Fibroblast of lung (primary cell): Measurements from ENCODE around the gene EYA2.

ENCODE experiments used
- EZH2 ChIP-seq: IDR thresholded peaks from 2 replicates; pipeline ENCODE4 v1.5.1; 2012; ENCODE audit warnings: low read length, control low read depth, mild to moderate bottlenecking; ENCODE audit errors: missing control alignments
- TF ChIP-seq, protein P1 (sequence below), 2 donors: IDR thresholded peaks in 1 of 2; conservative IDR thresholded peaks in 1 of 2; 1 replicate in 1 of 2; 2 replicates in 1 of 2; pipeline ENCODE4 v1.5.1; 2011 to 2012; ENCODE audit warnings: low read length in 2 of 2, control low read depth in 1 of 2, inconsistent platforms in 1 of 2, low read depth in 1 of 2, mild to moderate bottlenecking in 1 of 2

DNA sequence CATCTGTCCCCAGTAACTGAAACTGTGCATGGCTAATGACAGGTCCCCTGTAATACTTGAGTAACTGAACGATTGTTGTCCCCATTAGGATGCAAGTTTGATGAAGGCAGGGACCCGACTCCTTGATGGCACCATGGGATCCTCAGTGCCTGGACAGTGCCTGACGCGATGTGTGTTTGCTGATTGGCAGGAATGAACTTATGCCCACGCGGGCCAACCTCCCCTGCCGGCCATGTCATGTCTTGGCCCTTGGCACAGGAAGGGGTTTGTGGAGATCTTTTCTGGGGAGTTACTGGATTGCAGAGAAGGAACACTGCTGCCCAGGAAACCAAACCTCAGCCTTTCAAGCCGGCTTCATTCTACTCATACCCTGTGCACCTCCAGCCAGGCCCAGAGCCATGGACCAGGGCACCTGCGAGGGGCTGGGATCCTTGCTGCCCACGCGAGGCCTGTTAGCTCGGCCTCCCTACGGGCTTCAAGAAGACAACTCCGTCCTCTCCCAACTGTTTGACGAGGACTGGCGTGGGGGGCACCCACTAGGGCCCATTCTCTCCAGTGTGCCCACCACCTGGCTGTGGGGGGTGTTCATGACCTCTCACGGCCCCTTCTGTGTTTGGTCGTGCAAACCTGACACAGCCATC is 314.0 kb downstream of the EYA2 start:
- TF ChIP-seq, protein P1, sequence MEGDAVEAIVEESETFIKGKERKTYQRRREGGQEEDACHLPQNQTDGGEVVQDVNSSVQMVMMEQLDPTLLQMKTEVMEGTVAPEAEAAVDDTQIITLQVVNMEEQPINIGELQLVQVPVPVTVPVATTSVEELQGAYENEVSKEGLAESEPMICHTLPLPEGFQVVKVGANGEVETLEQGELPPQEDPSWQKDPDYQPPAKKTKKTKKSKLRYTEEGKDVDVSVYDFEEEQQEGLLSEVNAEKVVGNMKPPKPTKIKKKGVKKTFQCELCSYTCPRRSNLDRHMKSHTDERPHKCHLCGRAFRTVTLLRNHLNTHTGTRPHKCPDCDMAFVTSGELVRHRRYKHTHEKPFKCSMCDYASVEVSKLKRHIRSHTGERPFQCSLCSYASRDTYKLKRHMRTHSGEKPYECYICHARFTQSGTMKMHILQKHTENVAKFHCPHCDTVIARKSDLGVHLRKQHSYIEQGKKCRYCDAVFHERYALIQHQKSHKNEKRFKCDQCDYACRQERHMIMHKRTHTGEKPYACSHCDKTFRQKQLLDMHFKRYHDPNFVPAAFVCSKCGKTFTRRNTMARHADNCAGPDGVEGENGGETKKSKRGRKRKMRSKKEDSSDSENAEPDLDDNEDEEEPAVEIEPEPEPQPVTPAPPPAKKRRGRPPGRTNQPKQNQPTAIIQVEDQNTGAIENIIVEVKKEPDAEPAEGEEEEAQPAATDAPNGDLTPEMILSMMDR (conservative IDR thresholded peaks at IDR 0.05 in 1 of 2, IDR thresholded peaks at IDR 0.05 in 1 of 2; ENCODE audit: low read depth in 1 of 2, low read length in 2 of 2) = no peak
- TF ChIP-seq EZH2 = no peak
